Measurements from ENCODE around the gene ARHGAP6.

The ARHGAP6 gene

DNA sequence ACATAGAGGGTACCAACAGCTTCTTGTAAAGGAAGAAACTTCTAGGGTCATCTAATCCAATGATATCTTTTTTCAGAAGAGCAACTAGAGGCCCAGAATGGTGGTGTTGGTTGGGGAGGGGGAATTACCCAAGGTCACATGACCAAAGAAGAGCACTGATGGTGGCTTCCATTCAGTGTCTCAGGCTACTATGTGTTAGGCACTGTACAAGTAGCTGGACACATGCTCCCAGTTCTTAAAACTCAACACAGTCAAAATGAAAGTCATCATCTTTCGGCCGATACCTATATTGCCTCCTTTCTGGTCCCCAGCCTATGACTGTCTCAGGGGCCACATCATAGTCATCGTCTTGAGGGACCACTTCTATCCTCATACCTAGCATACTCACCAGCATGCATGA is 88.1 kb downstream of the ARHGAP6 start:
- Mint-ChIP-seq H3K27ac (no peak overlapping the region), H3K27me3 (ENCODE audit: low read depth) (no peaks in the 10 kb centered on the region), H3K4me3 (no peak overlapping the region), H3K4me1 (ENCODE audit: low read depth) (no peaks in the 10 kb centered on the region), H3K36me3 (ENCODE audit: low read depth) (no peaks in the 10 kb centered on the region), H3K9me3 (no peaks in the 10 kb centered on the region)
- DNase-seq (ENCODE audit: low spot score): no peak

DNA sequence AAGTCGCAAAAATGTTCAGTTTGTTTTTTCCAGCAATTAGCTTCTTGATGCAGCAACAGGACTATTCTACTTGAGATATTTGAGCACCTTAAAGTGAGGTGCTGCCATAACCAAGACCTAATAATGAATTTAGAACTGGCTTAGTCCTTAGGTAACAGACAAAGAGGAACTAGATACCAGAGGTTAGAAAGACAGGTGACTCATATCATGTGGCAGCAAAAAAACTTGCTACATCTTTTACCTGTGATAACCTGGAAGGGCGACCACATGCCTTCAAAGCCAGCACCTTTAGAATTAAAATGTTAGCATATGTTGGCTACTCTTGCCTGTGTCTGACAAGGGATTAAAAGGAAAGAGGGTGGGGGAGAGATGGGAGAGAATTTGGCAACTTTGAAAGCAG is 90.4 kb downstream of the ARHGAP6 start:
- Mint-ChIP-seq H3K27me3 (ENCODE audit: low read depth) (no peaks in the 10 kb centered on the region), H3K4me1 (ENCODE audit: low read depth) (no peaks in the 10 kb centered on the region), H3K9me3 (no peaks in the 10 kb centered on the region), H3K4me3 (no peak overlapping the region), H3K27ac (no peak overlapping the region), H3K36me3 (ENCODE audit: low read depth) (no peaks in the 10 kb centered on the region)
- DNase-seq (ENCODE audit: low spot score): no peak

DNA sequence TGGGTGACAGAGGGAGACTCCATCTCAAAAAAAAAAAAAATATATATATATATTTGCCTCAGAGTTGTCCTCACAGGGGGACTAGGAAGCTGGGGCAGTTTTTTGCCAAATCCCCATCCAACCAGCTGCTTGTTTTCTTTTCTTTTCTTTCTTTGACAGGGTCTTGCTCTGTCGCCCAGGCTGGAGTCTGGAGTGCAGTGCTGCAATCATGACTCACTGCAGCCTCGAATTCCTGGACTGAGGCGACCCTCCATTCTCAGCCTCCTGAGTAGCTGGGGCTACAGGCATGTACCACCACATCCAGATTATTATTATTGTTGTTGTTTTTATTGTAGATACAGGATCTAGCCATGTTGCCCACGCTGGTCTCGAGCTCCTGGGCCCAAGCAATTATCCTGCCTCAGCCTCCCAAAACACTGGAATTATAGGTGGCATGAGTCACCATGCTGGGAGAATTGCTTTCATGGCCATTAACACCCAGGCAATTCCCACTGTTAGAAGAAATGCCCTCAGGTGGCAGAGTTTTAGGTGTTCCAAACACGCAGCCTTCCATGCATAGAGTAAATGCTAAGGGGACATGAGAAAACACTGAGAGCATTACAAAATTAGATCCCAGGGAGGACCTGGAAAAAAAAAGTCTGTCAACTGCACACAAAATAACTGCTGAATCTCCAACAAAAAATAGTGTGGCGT is 98.0 kb downstream of the ARHGAP6 start:
- H3K4me1 Mint-ChIP-seq (ENCODE audit: low read depth): no peaks in the 10 kb centered on the region
- no peak overlapping the region for H3K4me3 Mint-ChIP-seq
- H3K27me3 Mint-ChIP-seq (ENCODE audit: low read depth): no peaks in the 10 kb centered on the region
- no peak overlapping the region for H3K27ac Mint-ChIP-seq
- DNase-seq (ENCODE audit: low spot score): no peak
- H3K9me3 Mint-ChIP-seq: no peaks in the 10 kb centered on the region
- H3K36me3 Mint-ChIP-seq (ENCODE audit: low read depth): no peaks in the 10 kb centered on the region

DNA sequence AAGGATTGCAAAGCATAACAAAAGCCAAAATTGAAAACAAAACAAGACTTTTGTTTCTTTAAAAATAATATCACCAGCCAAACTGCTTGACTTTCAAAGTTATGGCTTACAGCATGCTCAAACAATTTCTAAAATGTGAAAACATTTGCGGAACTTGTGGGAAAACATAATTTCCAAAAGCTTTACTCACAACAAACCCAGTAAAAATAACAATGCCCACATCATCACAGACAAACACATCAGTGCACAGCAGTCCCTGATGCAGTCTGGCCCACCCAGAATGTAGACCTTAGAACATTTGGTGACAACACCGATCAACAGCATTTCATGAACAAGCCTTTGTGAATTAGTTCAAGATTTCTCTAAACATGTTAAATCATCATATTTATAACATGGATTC is 98.9 kb downstream of the ARHGAP6 start:
- DNase-seq (ENCODE audit: low spot score): no peak

DNA sequence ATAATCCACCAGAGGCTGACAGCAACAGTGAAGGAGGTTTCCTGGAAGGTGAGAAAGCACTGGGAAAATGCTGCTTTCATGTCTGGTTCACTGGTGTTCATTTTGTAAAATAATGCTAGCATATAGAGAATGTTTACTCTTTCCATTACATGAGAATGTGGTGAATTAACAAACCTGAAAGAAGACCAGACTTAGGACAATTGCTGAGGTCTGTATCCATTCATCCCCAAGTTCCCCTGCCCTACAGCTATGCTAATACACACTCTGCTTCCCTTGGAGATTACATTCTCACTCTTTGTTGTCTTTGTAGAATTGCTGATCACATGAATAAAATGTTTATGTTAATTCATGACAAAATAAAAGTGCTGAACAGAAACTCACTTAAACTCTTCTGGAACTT is 99.5 kb downstream of the ARHGAP6 start:
- Mint-ChIP-seq H3K9me3 (no peaks in the 10 kb centered on the region), H3K36me3 (ENCODE audit: low read depth) (no peaks in the 10 kb centered on the region), H3K4me3 (no peak overlapping the region), H3K4me1 (ENCODE audit: low read depth) (no peaks in the 10 kb centered on the region), H3K27ac (no peak overlapping the region), H3K27me3 (ENCODE audit: low read depth) (no peaks in the 10 kb centered on the region)
- DNase-seq (ENCODE audit: low spot score): no peak

More for the DNA sequence above, 98.9 kb downstream of the ARHGAP6 start:
- H3K36me3 Mint-ChIP-seq (ENCODE audit: low read depth): no peaks in the 10 kb centered on the region
- H3K4me1 Mint-ChIP-seq (ENCODE audit: low read depth): no peaks in the 10 kb centered on the region
- H3K27ac Mint-ChIP-seq: no peak overlapping the region
- no peak overlapping the region for H3K4me3 Mint-ChIP-seq
- H3K9me3 Mint-ChIP-seq: no peaks in the 10 kb centered on the region
- no peaks in the 10 kb centered on the region for H3K27me3 Mint-ChIP-seq (ENCODE audit: low read depth)

DNA sequence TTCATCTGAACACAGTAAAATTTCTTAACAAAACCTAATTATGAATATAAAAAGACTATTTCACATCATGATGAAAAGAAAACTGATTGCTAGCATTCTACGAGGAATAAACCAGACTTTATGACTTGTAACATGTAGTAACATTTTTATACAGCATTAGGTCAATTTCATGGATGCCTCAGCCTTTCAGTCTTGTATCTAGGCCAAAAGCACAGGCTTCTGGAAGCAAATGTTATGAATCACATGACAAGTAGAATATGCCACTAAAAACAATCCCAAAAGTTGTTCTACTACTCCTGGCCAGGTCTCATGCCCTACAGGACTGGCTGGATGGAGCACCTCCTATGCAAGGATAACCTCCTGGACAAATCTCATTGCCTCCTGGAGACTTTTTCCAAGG is 101.2 kb downstream of the ARHGAP6 start:
- DNase-seq (ENCODE audit: low spot score): no peak
- H3K4me1 Mint-ChIP-seq (ENCODE audit: low read depth): no peaks in the 10 kb centered on the region
- no peak overlapping the region for H3K4me3 Mint-ChIP-seq
- H3K36me3 Mint-ChIP-seq (ENCODE audit: low read depth): no peaks in the 10 kb centered on the region
- no peaks in the 10 kb centered on the region for H3K27me3 Mint-ChIP-seq (ENCODE audit: low read depth)
- H3K27ac Mint-ChIP-seq: no peak overlapping the region
- no peaks in the 10 kb centered on the region for H3K9me3 Mint-ChIP-seq

DNA sequence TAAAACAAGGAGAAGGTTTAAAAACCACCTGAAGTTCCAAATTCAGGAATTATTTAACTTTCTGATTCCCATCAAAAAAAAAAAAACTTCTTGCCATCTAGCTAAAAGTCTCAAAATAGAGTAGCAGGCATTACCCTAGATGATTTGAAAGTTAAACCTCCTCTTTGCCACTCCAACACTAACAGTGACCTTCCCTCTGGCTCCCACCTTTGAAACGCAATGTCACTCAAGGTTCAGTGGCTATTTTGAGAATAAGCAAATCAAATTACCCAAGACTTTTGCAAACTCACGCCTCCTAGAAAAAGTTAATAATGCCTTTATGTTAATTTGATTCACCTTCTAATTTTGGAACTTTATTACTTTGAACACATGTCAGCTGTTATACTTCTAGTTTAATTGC is 103.2 kb downstream of the ARHGAP6 start:
- Mint-ChIP-seq H3K4me1 (ENCODE audit: low read depth) (no peaks in the 10 kb centered on the region), H3K9me3 (no peaks in the 10 kb centered on the region), H3K27me3 (ENCODE audit: low read depth) (no peaks in the 10 kb centered on the region), H3K36me3 (ENCODE audit: low read depth) (no peaks in the 10 kb centered on the region), H3K27ac (no peak overlapping the region), H3K4me3 (no peak overlapping the region)
- DNase-seq (ENCODE audit: low spot score): no peak

DNA sequence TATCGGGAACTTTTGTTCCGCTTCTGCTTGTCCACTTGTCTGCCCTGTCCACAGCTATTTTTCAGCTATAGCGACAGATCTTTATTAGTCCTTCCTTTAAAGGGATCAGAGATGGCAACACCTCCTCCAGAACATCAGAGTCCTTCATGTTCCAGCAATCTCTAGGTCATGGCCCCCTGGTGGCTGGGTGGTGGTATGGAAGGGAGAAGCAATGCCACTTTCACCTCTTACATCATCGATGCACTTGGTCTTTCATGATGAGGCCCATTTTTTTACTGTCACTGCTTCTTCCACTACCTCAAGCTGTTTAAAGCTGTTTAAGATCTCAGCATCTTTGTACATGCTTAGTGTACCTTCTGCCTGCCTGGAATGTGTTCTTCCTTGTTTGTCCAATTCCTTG is 106.7 kb downstream of the ARHGAP6 start:
- Mint-ChIP-seq H3K4me1 (ENCODE audit: low read depth) (no peaks in the 10 kb centered on the region), H3K27me3 (ENCODE audit: low read depth) (no peaks in the 10 kb centered on the region), H3K27ac (no peak overlapping the region), H3K4me3 (no peak overlapping the region), H3K36me3 (ENCODE audit: low read depth) (no peaks in the 10 kb centered on the region), H3K9me3 (no peaks in the 10 kb centered on the region)
- DNase-seq (ENCODE audit: low spot score): peak; percentile 4

DNA sequence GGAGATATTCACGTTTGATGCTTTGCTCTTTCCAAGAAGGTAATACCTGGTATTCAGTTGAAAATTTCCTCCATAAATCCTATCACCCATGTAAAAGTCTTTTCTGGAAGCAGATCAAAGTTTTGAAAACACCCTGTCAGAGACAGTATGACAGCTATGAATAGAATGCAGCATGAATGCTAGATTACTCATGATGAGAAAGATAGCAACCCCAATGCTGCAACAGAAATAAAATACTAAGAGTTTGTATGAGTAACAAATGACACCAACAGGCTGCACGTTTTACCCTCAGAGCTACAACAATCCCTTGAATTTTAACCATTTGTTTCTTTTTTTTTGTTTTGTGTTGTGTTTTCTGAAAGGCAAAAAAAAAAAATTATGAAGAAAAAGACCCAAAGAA is 108.6 kb downstream of the ARHGAP6 start:
- no peaks in the 10 kb centered on the region for H3K36me3 Mint-ChIP-seq (ENCODE audit: low read depth)
- no peaks in the 10 kb centered on the region for H3K27me3 Mint-ChIP-seq (ENCODE audit: low read depth)
- H3K27ac Mint-ChIP-seq: no peak overlapping the region
- no peak for DNase-seq (ENCODE audit: low spot score)
- no peaks in the 10 kb centered on the region for H3K4me1 Mint-ChIP-seq (ENCODE audit: low read depth)
- no peaks in the 10 kb centered on the region for H3K9me3 Mint-ChIP-seq
- no peak overlapping the region for H3K4me3 Mint-ChIP-seq

DNA sequence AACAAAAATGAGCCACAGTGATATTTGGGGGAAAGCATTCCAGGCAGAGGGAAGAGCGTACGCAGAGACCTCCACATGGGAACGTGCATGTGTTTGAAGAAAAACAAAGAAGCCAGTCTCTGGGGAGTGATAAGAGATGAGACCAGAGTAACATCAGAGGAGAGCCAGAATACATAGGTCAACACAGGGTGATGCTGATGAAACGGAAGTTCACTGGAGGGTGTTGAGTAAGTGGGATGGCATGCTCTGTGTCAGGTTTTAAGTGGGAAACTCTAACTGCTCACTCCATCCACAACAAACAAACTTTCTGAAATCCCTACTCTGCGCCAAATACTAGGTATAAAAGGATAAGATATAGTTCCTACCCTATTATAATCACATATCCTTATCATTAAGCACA is 110.0 kb downstream of the ARHGAP6 start:
- H3K4me1 Mint-ChIP-seq (ENCODE audit: low read depth): no peaks in the 10 kb centered on the region
- no peaks in the 10 kb centered on the region for H3K36me3 Mint-ChIP-seq (ENCODE audit: low read depth)
- H3K27ac Mint-ChIP-seq: no peak overlapping the region
- no peak for DNase-seq (ENCODE audit: low spot score)
- H3K4me3 Mint-ChIP-seq: no peak overlapping the region
- no peaks in the 10 kb centered on the region for H3K9me3 Mint-ChIP-seq
- H3K27me3 Mint-ChIP-seq (ENCODE audit: low read depth): peaks cover 2% of the 10 kb centered on the region

DNA sequence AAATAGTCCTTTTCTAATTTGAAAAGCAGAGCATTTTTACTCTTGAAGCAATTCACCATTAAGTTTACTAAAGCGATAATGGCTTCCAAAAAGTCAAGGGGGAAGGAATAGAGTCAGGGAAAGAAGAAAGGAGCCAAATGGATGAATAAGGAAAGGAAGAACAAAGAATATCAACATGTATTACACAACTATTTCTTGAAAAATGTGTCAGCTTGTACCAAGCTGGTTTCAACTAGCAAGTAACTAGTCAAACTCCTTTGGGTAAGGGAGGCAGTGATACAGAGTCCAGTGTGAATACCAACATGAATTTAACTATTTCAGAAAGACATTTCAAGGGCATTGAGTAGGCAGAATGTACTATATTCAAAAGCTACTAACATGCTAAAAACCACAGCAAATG is 112.1 kb downstream of the ARHGAP6 start:
- Mint-ChIP-seq H3K27ac (no peak overlapping the region), H3K36me3 (ENCODE audit: low read depth) (no peaks in the 10 kb centered on the region), H3K4me3 (no peak overlapping the region), H3K27me3 (ENCODE audit: low read depth) (peaks cover 2% of the 10 kb centered on the region), H3K4me1 (ENCODE audit: low read depth) (no peaks in the 10 kb centered on the region), H3K9me3 (no peaks in the 10 kb centered on the region)
- DNase-seq (ENCODE audit: low spot score): no peak

DNA sequence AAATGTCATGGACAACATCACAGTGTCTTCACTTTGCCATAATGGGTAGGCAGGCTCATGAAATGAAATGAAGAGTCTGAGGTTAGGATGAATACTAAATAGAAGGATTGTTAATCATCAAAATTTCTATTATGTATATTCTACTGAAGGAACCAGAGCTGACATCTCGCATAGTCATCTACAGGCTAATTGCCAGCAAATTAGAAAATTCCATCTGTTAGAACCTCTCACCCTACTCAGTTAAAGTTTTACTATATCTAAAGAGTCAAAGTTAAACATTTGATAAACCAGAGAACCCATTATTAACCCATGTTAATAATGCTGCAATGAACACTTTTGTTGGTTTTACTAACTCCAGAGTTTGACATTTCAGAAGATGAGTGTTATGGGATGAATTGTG is 114.6 kb downstream of the ARHGAP6 start:
- Mint-ChIP-seq H3K27me3 (ENCODE audit: low read depth) (peaks cover 2% of the 10 kb centered on the region), H3K4me3 (no peak overlapping the region), H3K36me3 (ENCODE audit: low read depth) (no peaks in the 10 kb centered on the region), H3K4me1 (ENCODE audit: low read depth) (no peaks in the 10 kb centered on the region), H3K27ac (no peak overlapping the region), H3K9me3 (no peaks in the 10 kb centered on the region)
- no peak for DNase-seq (ENCODE audit: low spot score)

DNA sequence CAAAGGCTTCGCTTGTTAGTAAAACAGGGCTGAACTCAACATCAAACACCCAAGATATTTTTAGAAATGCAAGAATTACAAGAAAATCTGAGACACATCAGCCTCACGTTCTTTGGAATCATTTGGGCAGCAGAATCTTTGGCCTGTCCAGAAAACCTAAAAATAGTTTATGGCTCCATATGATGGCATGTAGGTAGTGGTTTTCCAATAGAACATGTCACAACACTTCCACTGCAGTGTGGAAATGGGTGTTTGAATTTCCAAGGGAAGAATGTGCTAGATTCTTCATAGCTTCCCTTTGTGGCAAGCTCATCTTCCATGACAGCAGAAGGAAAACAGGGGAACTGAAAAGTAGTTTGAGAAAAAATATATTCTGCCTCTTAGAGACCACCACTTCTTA is 118.8 kb downstream of the ARHGAP6 start:
- no peak for DNase-seq (ENCODE audit: low spot score)

DNA sequence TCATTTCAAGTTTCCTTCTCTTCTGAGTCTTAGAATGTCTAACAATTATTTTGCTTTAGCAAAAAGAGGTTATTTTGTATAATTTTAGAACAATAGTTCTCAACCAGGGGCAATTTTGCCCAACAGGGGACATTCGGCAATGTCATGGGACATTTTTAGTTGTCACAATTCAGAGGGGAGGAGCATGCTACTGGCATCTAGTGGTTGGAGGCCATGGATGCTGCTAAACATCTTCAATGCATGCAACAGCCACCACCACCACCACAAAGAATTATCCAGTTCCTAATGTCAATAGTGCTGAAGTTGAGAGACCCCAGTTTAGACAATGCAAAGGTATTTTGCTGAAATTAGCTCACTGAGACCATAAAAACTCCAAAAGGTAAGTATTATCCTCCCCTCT is 122.5 kb downstream of the ARHGAP6 start:
- no peak for DNase-seq (ENCODE audit: low spot score)
- no peaks in the 10 kb centered on the region for H3K36me3 Mint-ChIP-seq (ENCODE audit: low read depth)
- no peak overlapping the region for H3K27ac Mint-ChIP-seq
- no peaks in the 10 kb centered on the region for H3K4me1 Mint-ChIP-seq (ENCODE audit: low read depth)
- peaks cover 3% of the 10 kb centered on the region for H3K27me3 Mint-ChIP-seq (ENCODE audit: low read depth)
- H3K9me3 Mint-ChIP-seq: no peaks in the 10 kb centered on the region
- H3K4me3 Mint-ChIP-seq: no peak overlapping the region

More for the DNA sequence above, 118.8 kb downstream of the ARHGAP6 start:
- no peak overlapping the region for H3K4me3 Mint-ChIP-seq
- H3K27ac Mint-ChIP-seq: no peak overlapping the region
- peaks cover 5% of the 10 kb centered on the region for H3K27me3 Mint-ChIP-seq (ENCODE audit: low read depth)
- no peaks in the 10 kb centered on the region for H3K36me3 Mint-ChIP-seq (ENCODE audit: low read depth)
- no peaks in the 10 kb centered on the region for H3K9me3 Mint-ChIP-seq
- no peaks in the 10 kb centered on the region for H3K4me1 Mint-ChIP-seq (ENCODE audit: low read depth)

DNA sequence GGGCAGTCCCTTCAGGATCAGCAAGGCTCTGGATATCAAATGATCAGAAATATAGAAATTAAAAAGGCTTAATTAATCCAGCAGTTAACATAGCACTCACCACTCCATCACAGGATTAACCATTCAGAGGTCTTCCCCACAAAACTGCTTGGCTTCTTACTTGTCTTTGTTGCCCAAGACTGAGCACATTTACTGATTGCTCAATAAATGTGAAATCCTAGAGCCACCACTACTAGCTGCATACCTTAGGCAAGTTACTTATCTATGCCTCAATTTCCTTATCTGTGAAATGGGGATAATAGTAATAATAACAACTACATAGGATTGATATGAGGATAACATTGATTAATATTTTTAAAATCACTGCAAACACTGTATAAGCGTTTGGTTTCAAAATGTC is 124.2 kb downstream of the ARHGAP6 start:
- Mint-ChIP-seq H3K36me3 (ENCODE audit: low read depth) (no peaks in the 10 kb centered on the region), H3K4me1 (ENCODE audit: low read depth) (no peaks in the 10 kb centered on the region), H3K4me3 (no peak overlapping the region), H3K27ac (no peak overlapping the region), H3K27me3 (ENCODE audit: low read depth) (peaks cover 3% of the 10 kb centered on the region), H3K9me3 (no peaks in the 10 kb centered on the region)
- no peak for DNase-seq (ENCODE audit: low spot score)

All from T-helper 2 cell treated with Interferon-gamma antibody and Interleukin-4, amounts not matched to agents 5 μg/mL and 100 μg/mL, for 36 hours (primary cell).